Measurements from ENCODE around the gene FKBP10.
"Not testable (repeated sequence)": the region's sequence is repeated elsewhere in the genome, so short reads cannot be mapped to it uniquely, and the experiment has no call there.

Gene FKBP10

GRCh38 chr17:41844971-41845370, 32.2 kb downstream of the FKBP10 start:
- no peak for DNase-seq

GRCh38 chr17:41848788-41849187, 36.0 kb downstream of the FKBP10 start:
- DNase-seq, result no peak

GRCh38 chr17:41849251-41849990, 36.6 kb downstream of the FKBP10 start:
- no peak for DNase-seq

- DNase-seq, result not testable (repeated sequence)
These were observed 38.6 kb downstream of the FKBP10 start for GRCh38 chr17:41851382-41851781.

- no peak for DNase-seq
These were observed 47.6 kb downstream of the FKBP10 start for GRCh38 chr17:41860254-41860931.

- no peak for DNase-seq
These were observed 50.5 kb downstream of the FKBP10 start for GRCh38 chr17:41863074-41863848.

GRCh38 chr17:41864498-41864835, 51.7 kb downstream of the FKBP10 start:
- DNase-seq, result no peak

- peak; percentile 96 for DNase-seq
These were observed 52.2 kb downstream of the FKBP10 start, which contains the start of gene KLHL11 for GRCh38 chr17:41864836-41865595. Gene KLHL11, minus strand, starts transcription at chr17:41865423. Its CDS starts 53 bp downstream, at chr17:41865370.

- no peak for DNase-seq
These were observed 52.7 kb downstream of the FKBP10 start for GRCh38 chr17:41865596-41865893.

GRCh38 chr17:41868568-41868967, 55.8 kb downstream of the FKBP10 start:
- DNase-seq, result no peak

GRCh38 chr17:41869426-41869825, 56.6 kb downstream of the FKBP10 start:
- DNase-seq, result no peak

- no peak for DNase-seq
These were observed 57.3 kb downstream of the FKBP10 start for GRCh38 chr17:41870097-41870496.

GRCh38 chr17:41870627-41871026, 57.8 kb downstream of the FKBP10 start:
- no peak for DNase-seq

GRCh38 chr17:41871789-41872188, 59.0 kb downstream of the FKBP10 start:
- no peak for DNase-seq

Data from NCI-H774 (cell line).